Measurements from ENCODE around the gene TMEM87B. TPM values are rescaled to one million over a fixed set of nuclear protein-coding genes. Genes with fewer than 3 reads are reported as not detected.

The TMEM87B gene
- total and polyA plus RNA-seq, 2 of the 8 experiments (the other 6 are each of a cell fraction or from before 2014, with no cell fraction given) = 7.2 to 9.0 TPM

GRCh38 chr2:112166806-112167499 lies 111.9 kb downstream of the TMEM87B start:
- H3K79me2 ChIP-seq (ENCODE audit: control insufficient read depth in 1 of 2, insufficient read depth in 2 of 2, low read length in 2 of 2) = no peaks in the 10 kb centered on the region
- FAIRE-seq (no peak), DNase-seq (ENCODE audit: low read depth in 1 of 2, low spot score in 2 of 2) (no peak)
- no peak overlapping the region for H3K4me2 ChIP-seq (ENCODE audit: insufficient read depth in 1 of 2, low read depth in 2 of 2, low read length in 2 of 2)
- H2BK12ac ChIP-seq (ENCODE audit: low read depth, low read length) = no peak overlapping the region
- no peak overlapping the region for H4K8ac ChIP-seq (ENCODE audit: extremely low read depth, insufficient read depth, low read length)
- no peak overlapping the region for H3K56ac ChIP-seq (replicated peaks; ENCODE audit: insufficient read length, low read depth, low read length)
- H4K5ac ChIP-seq (ENCODE audit: insufficient read length, low read depth, low read length) = no peak overlapping the region
- H3K4me1 ChIP-seq (replicated peaks in 1 of 4; ENCODE audit: control insufficient read depth in 3 of 4, insufficient read depth in 4 of 4, low read length in 3 of 4) = no peaks in the 10 kb centered on the region
- H4K20me1 ChIP-seq (replicated peaks in 1 of 2; ENCODE audit: control insufficient read depth in 1 of 2, insufficient read depth in 2 of 2, low read length in 2 of 2) = no peaks in the 10 kb centered on the region
- no peak overlapping the region for H3K9ac ChIP-seq (replicated peaks in 1 of 4; ENCODE audit: extremely low read depth in 1 of 4, low read depth in 3 of 4, low read length in 3 of 4)
- no peak overlapping the region for H2AFZ ChIP-seq (ENCODE audit: low read length)
- no peak overlapping the region for H2BK120ac ChIP-seq (replicated peaks; ENCODE audit: low read depth, low read length)
- 82% methylated on average over 14 of the region's 14 CpGs; no CpG with 5 or more reads in 1 of the 2 experiments for WGBS, 2 experiments (ENCODE audit: extremely low coverage in 1 of 2, insufficient coverage in 1 of 2, insufficient read length in 1 of 2, insufficient replicate concordance in 2 of 2, low coverage in 1 of 2, low lambda C conversion rate in 2 of 2, missing lambda C conversion rate in 1 of 2)
- no peak overlapping the region for H3K18ac ChIP-seq (ENCODE audit: extremely low read depth, low read length)
- ChIA-PET CTCF (ENCODE audit: partially characterized antibody) (interaction anchor here (0.6 to 0.7 kb wide), 2 partner anchors 211 to 279 kb away, joined by 3 read pairs; no protein-coding TSS in a partner anchor), POLR2A (ENCODE audit: partially characterized antibody) (no interaction called here)
- no peak overlapping the region for H2BK5ac ChIP-seq (ENCODE audit: low read depth, low read length)
- no peak overlapping the region for H2AK5ac ChIP-seq (ENCODE audit: low read depth, low read length)
- no peak overlapping the region for H2BK15ac ChIP-seq (ENCODE audit: low read length)
- H3K23ac ChIP-seq (ENCODE audit: insufficient read length) = no peak overlapping the region
- H3K36me3 ChIP-seq (ENCODE audit: control insufficient read depth in 2 of 4, insufficient read depth in 4 of 4, low read length in 3 of 4) = no peaks in the 10 kb centered on the region
- no peaks in the 10 kb centered on the region for H3K23me2 ChIP-seq (ENCODE audit: low read depth, low read length)
- H2BK20ac ChIP-seq (ENCODE audit: low read length) = no peak overlapping the region
- no peaks in the 10 kb centered on the region for H3K9me3 ChIP-seq (ENCODE audit: insufficient read depth in 2 of 2, low read depth in 1 of 2, low read length in 1 of 2)
- no peak overlapping the region for H3K4me3 ChIP-seq (ENCODE audit: extremely low read depth in 1 of 4, insufficient read depth in 2 of 4, low read depth in 3 of 4, low read length in 4 of 4)
- H3K27me3 ChIP-seq (replicated peaks in 1 of 4; ENCODE audit: control insufficient read depth in 3 of 4, extremely low read depth in 1 of 4, insufficient read depth in 3 of 4, low read length in 3 of 4) = no peaks in the 10 kb centered on the region
- H3K27ac ChIP-seq (ENCODE audit: low read depth, low read length) = no peak overlapping the region
- H3K4ac ChIP-seq (replicated peaks; ENCODE audit: insufficient read length, low read depth, low read length) = no peak overlapping the region
- no peak overlapping the region for H3K14ac ChIP-seq (ENCODE audit: insufficient read length)
- no peaks in the 10 kb centered on the region for H3K79me1 ChIP-seq (ENCODE audit: low read depth, low read length)
- H4K91ac ChIP-seq (replicated peaks; ENCODE audit: insufficient read length, low read length) = no peak overlapping the region
- TF ChIP-seq NRF1 (IDR thresholded peaks at IDR 0.05; ENCODE audit: low read depth, low read length) = no peak
- TF ChIP-seq SUZ12 (IDR thresholded peaks at IDR 0.05; ENCODE audit: low read length) = no peak
- no peak for TF ChIP-seq RFX5 (IDR thresholded peaks at IDR 0.05; ENCODE audit: borderline replicate concordance, low read depth, low read length)
- TF ChIP-seq E2F6 (IDR thresholded peaks at IDR 0.05) = no peak
- TF ChIP-seq KDM1A (IDR thresholded peaks at IDR 0.05; ENCODE audit: borderline replicate concordance, low read length) = no peak
- TF ChIP-seq JUN (IDR thresholded peaks at IDR 0.05; ENCODE audit: low read depth, low read length) = no peak
- no peak for TF ChIP-seq EGR1 (IDR thresholded peaks at IDR 0.05; ENCODE audit: borderline replicate concordance, low read depth, low read length)
- no peak for TF ChIP-seq PHF8 (conservative IDR thresholded peaks at IDR 0.05; ENCODE audit: low read depth, low read length)
- TF ChIP-seq GABPA (IDR thresholded peaks at IDR 0.05; ENCODE audit: borderline replicate concordance, insufficient read depth, low read length) = no peak

All from H1 (cell line).